ENCODE measurements around the gene ITGB5. TPM values are rescaled to one million over a fixed set of nuclear protein-coding genes. Genes with fewer than 3 reads are reported as not detected.

The ITGB5 gene
- total RNA-seq, 6 donors from 2014 or later, result 81.5 to 145 (median 106) TPM

DNA sequence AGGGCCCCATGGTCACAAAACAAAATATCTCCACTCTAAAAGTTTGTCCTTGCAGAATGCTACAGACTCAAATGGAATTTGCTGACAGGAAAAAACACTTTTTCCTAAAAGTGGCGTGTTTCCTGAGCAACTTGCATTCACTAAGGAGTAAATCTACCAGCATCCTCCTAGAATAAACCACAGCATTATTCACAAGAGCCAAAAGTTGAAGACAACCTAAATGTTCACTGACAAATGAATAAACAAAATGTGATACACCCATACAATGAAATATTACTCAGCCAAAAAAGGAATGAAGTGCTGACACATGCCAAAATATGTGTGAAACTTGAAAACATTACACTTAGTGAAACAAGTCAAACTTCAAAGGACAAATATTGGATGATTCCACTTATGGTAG lies 28.9 kb downstream of the ITGB5 start:
- ATAC-seq (ENCODE audit: low FRiP score in 2 of 2) (no peak), DNase-seq (no peak)
- H3K4me3 ChIP-seq, result no peak overlapping the region
- H3K27ac ChIP-seq, result peak overlapping the region in 1 of 4 donors; percentile 36
- TF ChIP-seq EP300 (IDR thresholded peaks at IDR 0.05) (no peak), POLR2AphosphoS5 (IDR thresholded peaks at IDR 0.05) (no peak), POLR2A (IDR thresholded peaks at IDR 0.05) (no peak)
- TF ChIP-seq, protein P1, sequence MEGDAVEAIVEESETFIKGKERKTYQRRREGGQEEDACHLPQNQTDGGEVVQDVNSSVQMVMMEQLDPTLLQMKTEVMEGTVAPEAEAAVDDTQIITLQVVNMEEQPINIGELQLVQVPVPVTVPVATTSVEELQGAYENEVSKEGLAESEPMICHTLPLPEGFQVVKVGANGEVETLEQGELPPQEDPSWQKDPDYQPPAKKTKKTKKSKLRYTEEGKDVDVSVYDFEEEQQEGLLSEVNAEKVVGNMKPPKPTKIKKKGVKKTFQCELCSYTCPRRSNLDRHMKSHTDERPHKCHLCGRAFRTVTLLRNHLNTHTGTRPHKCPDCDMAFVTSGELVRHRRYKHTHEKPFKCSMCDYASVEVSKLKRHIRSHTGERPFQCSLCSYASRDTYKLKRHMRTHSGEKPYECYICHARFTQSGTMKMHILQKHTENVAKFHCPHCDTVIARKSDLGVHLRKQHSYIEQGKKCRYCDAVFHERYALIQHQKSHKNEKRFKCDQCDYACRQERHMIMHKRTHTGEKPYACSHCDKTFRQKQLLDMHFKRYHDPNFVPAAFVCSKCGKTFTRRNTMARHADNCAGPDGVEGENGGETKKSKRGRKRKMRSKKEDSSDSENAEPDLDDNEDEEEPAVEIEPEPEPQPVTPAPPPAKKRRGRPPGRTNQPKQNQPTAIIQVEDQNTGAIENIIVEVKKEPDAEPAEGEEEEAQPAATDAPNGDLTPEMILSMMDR (IDR thresholded peaks at IDR 0.05), result no peak
- H3K9me3 ChIP-seq, result no peaks in the 10 kb centered on the region
- peaks cover 11 to 32% (median 19%) of the 10 kb centered on the region in 4 donors for H3K4me1 ChIP-seq
- WGBS, 2 donors, result 39 to 64% methylated on average over 1 of the region's 1 CpG
- H3K27me3 ChIP-seq, result no peaks in the 10 kb centered on the region
- H3K36me3 ChIP-seq, result no peaks in the 10 kb centered on the region

DNA sequence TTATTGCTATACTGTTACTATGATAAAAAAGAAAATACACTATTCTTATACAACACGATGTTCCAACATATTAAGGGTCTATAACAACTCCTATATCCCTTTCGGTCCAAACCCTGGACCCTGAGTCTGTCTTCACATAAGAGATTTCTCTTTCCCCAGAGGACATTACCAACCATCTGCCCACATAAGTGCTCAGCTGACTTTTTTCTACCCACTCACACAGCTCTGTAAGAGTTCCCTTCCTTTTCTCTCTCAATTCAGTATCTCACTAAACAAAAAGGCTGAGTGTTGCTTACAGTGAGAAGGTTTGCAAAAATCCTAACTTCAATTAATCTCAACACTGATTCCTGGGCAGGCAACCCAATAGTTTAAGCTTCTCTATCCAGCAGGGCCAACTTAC lies 30.5 kb downstream of the ITGB5 start:
- Histone ChIP-seq H3K4me3 (no peak overlapping the region), H3K4me1 (peaks cover 12 to 32% (median 19%) of the 10 kb centered on the region in 4 donors), H3K9me3 (no peaks in the 10 kb centered on the region), H3K36me3 (no peaks in the 10 kb centered on the region), H3K27me3 (no peaks in the 10 kb centered on the region), H3K27ac (no peak overlapping the region)
- TF ChIP-seq, protein P1 (IDR thresholded peaks at IDR 0.05), result no peak
- no peak for TF ChIP-seq POLR2A (IDR thresholded peaks at IDR 0.05)
- TF ChIP-seq POLR2AphosphoS5 (IDR thresholded peaks at IDR 0.05), result no peak
- TF ChIP-seq EP300 (IDR thresholded peaks at IDR 0.05), result no peak
- WGBS, 2 donors, result 90 to 93% methylated on average over 2 of the region's 2 CpGs
- DNase-seq (no peak), ATAC-seq (ENCODE audit: low FRiP score in 2 of 2) (no peak)

DNA sequence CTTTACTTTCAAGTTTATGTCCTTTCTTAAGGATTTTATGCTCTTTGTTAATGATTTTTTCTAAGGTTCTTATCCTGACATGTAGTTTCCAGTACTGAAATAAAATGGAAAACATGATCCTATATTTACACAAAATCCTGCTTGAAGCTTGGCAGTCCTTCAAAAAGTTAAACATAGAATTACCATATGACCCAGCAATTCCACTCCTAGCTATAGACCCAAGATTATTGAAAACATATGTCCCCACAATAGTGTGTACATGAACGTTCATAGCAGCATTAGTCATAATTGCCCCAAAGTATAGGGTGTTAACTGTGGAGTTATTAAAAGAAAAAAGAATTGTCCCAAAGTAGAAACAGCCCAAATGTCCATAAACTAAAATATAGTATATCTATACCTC lies 33.2 kb downstream of the ITGB5 start:
- no peak for ATAC-seq (ENCODE audit: low FRiP score in 2 of 2)
- Histone ChIP-seq H3K4me3 (no peak overlapping the region), H3K9me3 (no peaks in the 10 kb centered on the region)

DNA sequence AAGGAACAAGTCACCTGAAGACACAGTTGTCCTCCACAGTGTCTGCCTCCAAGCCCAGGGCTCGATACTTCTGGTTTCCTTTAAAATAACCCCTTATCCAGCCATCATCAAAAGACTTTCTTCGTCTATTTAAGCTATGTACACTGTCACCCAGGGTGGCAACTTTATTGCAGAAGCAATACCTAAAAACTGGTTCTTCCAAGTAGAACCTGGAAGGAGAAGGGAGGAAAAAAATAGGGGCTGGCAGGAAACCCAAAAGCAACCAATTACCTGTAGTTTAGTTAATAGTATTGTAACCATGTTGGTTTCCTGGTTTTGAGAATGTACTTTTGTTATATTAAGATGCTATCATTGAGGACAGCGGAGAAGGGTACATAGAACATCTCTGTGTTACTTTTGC lies 33.7 kb downstream of the ITGB5 start:
- Histone ChIP-seq H3K4me3 (no peak overlapping the region), H3K27me3 (no peaks in the 10 kb centered on the region), H3K9me3 (no peaks in the 10 kb centered on the region), H3K27ac (no peak overlapping the region), H3K4me1 (peaks cover 2 to 11% (median 6%) of the 10 kb centered on the region in 4 donors), H3K36me3 (no peaks in the 10 kb centered on the region)
- no peak for TF ChIP-seq POLR2AphosphoS5 (IDR thresholded peaks at IDR 0.05)
- no peak for TF ChIP-seq EP300 (IDR thresholded peaks at IDR 0.05)
- TF ChIP-seq POLR2A (IDR thresholded peaks at IDR 0.05), result no peak
- TF ChIP-seq, protein P1 (IDR thresholded peaks at IDR 0.05), result no peak
- 82 to 92% methylated on average over 3 of the region's 3 CpGs for WGBS, 2 donors
- DNase-seq (no peak), ATAC-seq (ENCODE audit: low FRiP score in 2 of 2) (no peak)

More for the DNA sequence above, 33.2 kb downstream of the ITGB5 start:
- TF ChIP-seq POLR2AphosphoS5 (IDR thresholded peaks at IDR 0.05) (no peak), EP300 (IDR thresholded peaks at IDR 0.05) (no peak), POLR2A (IDR thresholded peaks at IDR 0.05) (no peak)
- TF ChIP-seq, protein P1 (IDR thresholded peaks at IDR 0.05), result no peak
- DNase-seq, result no peak
- Histone ChIP-seq H3K36me3 (no peaks in the 10 kb centered on the region), H3K4me1 (peaks cover 2 to 15% (median 9%) of the 10 kb centered on the region in 4 donors), H3K27me3 (no peaks in the 10 kb centered on the region), H3K27ac (no peak overlapping the region)
- 76 to 78% methylated on average over 1 of the region's 1 CpG for WGBS, 2 donors

DNA sequence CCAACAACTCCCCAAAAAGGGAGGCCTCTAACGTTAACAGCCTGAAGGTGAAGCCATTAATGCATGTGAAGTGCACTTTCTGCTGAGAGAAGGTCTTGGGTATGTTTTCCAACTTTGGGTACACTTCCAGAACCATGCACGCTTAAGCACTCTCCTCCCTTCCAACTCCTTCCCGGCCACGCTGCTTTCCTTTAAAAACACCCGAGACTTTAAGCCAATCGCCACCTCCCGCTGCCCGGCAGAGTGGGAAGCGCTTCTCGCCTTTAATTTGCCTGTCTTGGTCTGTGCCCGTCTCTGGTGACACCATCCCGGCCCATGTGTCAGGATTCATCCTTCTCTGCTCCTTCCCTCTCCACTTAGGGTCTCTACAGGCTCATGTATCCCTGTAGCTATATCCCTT lies 35.3 kb downstream of the ITGB5 start:
- Histone ChIP-seq H3K9me3 (no peaks in the 10 kb centered on the region), H3K27me3 (no peaks in the 10 kb centered on the region), H3K4me3 (no peak overlapping the region), H3K4me1 (peaks cover 0 to 3% (median 1%) of the 10 kb centered on the region in 4 donors), H3K27ac (peak overlapping the region in 1 of 4 donors; percentile 8), H3K36me3 (peaks cover 0 to 10% (median 0%) of the 10 kb centered on the region in 4 donors)
- no peak for DNase-seq
- no peak for TF ChIP-seq POLR2A (IDR thresholded peaks at IDR 0.05)
- TF ChIP-seq, protein P1 (IDR thresholded peaks at IDR 0.05), result no peak
- TF ChIP-seq POLR2AphosphoS5 (IDR thresholded peaks at IDR 0.05), result no peak
- no peak for TF ChIP-seq EP300 (IDR thresholded peaks at IDR 0.05)
- no peak for ATAC-seq (ENCODE audit: low FRiP score in 2 of 2)
- whole genome bisulfite sequencing, 2 donors, result 84% methylated on average over 12 of the region's 12 CpGs

Measured in upper lobe of left lung (tissue), 6 donors.